Ishikawa (cell line): ENCODE data around the gene HOGA1.

Experiments used
- CEBPB ChIP-seq: IDR thresholded peaks from 2 replicates; pipeline ENCODE4 v1.6.1; 2012
- EGR1 ChIP-seq: IDR thresholded peaks from 2 replicates; pipeline ENCODE4 v1.6.1; 2012
- EP300 ChIP-seq: IDR thresholded peaks from 2 replicates; pipeline ENCODE4 v1.6.1; 2012; ENCODE audit warnings: borderline replicate concordance
- FOXM1 ChIP-seq: IDR thresholded peaks from 2 replicates; pipeline ENCODE4 v1.6.1; 2012; ENCODE audit warnings: low read depth, borderline replicate concordance
- MAX ChIP-seq: IDR thresholded peaks from 2 replicates; pipeline ENCODE4 v1.6.1; 2012
- TAF1 ChIP-seq: IDR thresholded peaks from 2 replicates; pipeline ENCODE4 v1.6.1; 2012; ENCODE audit warnings: low read depth, mild to moderate bottlenecking
- USF1 ChIP-seq: IDR thresholded peaks from 2 replicates; pipeline ENCODE4 v1.6.1; 2012
- YY1 ChIP-seq: IDR thresholded peaks from 2 replicates; pipeline ENCODE4 v1.6.1; 2012; ENCODE audit warnings: low read depth

- TF ChIP-seq EP300, result no peak
- TF ChIP-seq EGR1, result no peak
- TF ChIP-seq USF1, result no peak
- no peak for TF ChIP-seq TAF1
- TF ChIP-seq MAX, result no peak
- no peak for TF ChIP-seq CEBPB
- no peak for TF ChIP-seq FOXM1
- no peak for TF ChIP-seq YY1
Measured at GRCh38 chr10:97651773-97652172, 67.6 kb downstream of the HOGA1 start.
